RWPE1 (cell line): Measurements from ENCODE around the gene PYROXD2.

Experiments used
- CTCF ChIA-PET: fragments of 350-600 bp; sonication (Branson Sonifier 250); formaldehyde crosslinking; extraction: SDS; loops from one replicate; lab custom pipeline; 2021; lab: Yijun Ruan, JAX
- POLR2A ChIA-PET: fragments of 400-600 bp; formaldehyde crosslinking; extraction: SDS; loops from one replicate; lab custom pipeline; 2020; ENCODE audit warnings: antibody characterized with exemption; ENCODE audit not compliant: low non-redundant PET; lab: Yijun Ruan, JAX
- DNase-seq: peaks from one replicate; pipeline ENCODE4 v3.0.0; 2012; ENCODE audit warnings: low spot score
- H3K27ac ChIP-seq: fragments of 450-650 bp; 2 replicates; pipeline ENCODE4 v1.5.1; 2017
- TF ChIP-seq, protein P1 (sequence below): fragments of 450-650 bp; conservative IDR thresholded peaks from 2 replicates; pipeline ENCODE4 v1.5.1; 2017; ENCODE audit warnings: low read depth, mild to moderate bottlenecking

PYROXD2 gene

DNA sequence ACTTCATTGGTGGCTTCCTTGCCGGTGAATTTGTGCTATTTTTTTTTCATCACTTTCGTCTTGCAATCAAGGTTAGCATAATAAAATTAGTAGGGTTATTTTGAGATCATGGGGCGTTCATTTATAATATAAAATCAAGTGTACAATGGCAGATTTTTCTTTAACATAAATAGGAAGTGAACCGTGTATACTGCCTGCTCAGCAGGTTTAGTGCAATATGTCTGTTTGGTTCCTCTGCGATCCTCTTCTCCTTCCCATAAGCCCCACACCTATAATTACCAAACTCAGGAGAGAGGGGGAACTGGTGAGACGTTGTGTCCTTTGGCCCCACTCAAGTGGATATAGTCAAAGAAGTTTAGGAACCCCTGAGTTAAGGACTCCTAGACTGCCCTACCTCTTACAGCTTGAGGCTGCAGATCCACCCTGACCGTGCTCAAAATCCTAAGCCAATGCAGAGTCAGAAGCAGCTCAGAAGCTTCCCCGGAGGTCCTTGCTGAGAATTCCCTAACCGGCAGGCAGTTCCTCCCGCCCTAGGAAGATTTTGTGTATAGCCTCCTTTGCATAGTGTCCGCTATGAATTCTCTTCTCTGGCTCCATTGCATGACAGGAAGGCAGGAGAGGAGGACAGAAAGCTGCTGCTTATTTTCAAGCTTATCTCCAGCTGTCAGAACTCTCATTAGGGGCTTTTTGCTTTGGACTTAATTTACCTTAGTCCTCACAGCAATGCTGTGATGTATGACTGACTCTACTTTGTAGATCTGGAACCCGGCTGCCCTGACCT, 41.5 kb downstream of the PYROXD2 start:
- no peak overlapping the region for H3K27ac ChIP-seq
- TF ChIP-seq, protein P1, sequence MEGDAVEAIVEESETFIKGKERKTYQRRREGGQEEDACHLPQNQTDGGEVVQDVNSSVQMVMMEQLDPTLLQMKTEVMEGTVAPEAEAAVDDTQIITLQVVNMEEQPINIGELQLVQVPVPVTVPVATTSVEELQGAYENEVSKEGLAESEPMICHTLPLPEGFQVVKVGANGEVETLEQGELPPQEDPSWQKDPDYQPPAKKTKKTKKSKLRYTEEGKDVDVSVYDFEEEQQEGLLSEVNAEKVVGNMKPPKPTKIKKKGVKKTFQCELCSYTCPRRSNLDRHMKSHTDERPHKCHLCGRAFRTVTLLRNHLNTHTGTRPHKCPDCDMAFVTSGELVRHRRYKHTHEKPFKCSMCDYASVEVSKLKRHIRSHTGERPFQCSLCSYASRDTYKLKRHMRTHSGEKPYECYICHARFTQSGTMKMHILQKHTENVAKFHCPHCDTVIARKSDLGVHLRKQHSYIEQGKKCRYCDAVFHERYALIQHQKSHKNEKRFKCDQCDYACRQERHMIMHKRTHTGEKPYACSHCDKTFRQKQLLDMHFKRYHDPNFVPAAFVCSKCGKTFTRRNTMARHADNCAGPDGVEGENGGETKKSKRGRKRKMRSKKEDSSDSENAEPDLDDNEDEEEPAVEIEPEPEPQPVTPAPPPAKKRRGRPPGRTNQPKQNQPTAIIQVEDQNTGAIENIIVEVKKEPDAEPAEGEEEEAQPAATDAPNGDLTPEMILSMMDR = no peak
- ChIA-PET CTCF (interaction anchor here (1.3 kb wide), 1 partner anchor 94 kb away, joined by 3 read pairs; no protein-coding TSS in a partner anchor), POLR2A (no interaction called here)
- DNase-seq = no peak

DNA sequence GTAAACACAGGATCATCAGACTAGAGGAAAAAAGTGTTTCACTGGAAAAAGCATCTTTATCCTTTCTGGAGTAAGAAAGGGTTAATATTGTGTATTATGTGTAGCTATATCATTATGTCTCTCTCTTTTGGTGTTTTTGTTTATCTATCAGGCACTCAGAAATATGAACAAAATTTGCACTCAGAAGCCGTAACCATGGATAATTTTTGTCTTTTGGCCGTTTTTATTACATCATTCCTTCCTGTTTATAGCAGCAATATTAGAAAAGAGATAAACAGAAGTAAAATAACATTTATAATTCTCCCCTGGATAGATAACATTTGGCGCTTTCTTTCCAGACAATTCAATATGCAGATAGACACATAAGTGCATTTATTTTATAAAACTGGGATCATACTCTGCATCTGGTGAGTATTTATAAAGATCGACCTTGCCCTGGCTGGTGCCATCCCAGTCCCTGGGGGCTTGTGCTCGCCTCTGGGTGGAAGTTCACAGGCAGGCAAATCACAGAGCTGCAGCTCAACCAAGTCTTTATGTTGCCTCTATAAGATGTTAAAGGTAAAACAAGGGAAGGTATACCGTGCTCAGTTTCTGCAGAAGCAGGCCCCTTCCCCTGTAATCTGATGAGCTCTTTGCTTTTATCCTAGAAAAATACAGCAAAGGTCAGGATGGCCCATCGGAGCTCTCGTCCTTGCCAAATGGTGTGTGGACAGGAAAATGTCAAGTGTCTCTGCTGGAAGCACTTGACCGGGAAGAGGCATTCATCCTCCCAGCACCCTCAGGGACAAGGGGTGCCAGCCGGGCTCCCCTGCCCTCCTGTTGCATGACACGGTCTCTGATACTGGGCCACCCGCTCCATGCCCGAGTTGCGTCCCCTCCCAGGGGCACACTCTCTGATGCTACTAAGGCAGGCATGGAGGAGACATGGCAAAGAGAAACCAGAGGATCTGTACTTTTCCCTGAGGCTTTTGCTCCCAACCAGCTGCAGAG, 43.9 kb downstream of the PYROXD2 start:
- no peak overlapping the region for H3K27ac ChIP-seq
- TF ChIP-seq, protein P1 = no peak
- ChIA-PET CTCF (interaction anchor here (0.5 to 0.6 kb wide), 2 partner anchors 10 to 19 kb away, joined by 3 read pairs; no protein-coding TSS in a partner anchor), POLR2A (no interaction called here)
- DNase-seq = no peak

DNA sequence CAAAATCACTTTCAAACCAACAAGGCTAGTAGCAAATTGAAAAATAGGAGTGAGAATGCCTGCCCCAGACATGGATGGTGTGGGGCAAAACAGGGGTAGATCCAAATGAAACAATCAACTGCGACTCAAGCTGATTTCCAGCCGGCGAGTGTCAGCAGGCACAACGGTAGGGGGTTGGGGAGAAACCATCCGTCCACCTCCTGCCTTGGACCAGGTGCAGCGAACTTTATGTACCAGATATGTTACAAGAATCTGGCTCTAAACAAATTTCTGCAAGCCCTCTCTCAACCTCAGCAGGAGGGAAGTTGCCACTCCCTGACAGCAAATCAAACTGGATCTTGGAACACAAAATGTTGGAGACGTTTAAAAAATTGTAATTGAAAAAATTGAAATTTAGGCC, 45.2 kb downstream of the PYROXD2 start:
- POLR2A ChIA-PET = no interaction called here
- TF ChIP-seq, protein P1 = no peak
- CTCF ChIA-PET = no interaction called here

DNA sequence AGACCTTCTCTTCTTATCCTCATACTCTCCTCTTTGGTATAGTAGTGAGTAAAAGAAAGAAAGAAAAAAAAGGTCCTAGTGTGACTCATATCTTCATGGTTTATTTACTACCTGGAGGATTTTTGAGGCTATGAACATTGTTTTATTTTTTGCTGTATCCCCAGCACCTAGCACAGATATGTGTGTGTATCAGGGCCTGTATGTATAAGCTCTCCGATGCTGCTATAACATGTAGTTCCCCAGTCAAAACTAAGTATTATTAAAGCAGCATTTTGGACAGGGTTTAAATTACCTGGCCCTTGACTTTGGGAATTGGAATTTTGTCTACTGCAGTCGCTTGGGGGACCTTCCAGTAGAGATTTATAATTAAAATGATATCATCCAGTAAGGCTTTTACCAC, 46.3 kb downstream of the PYROXD2 start:
- CTCF ChIA-PET = interaction anchor here (0.8 kb wide), 1 partner anchor 10 kb away, joined by 4 read pairs; no protein-coding TSS in a partner anchor
- TF ChIP-seq, protein P1 = no peak
- DNase-seq = no peak
- no peak overlapping the region for H3K27ac ChIP-seq
- POLR2A ChIA-PET = no interaction called here

More for the DNA sequence above, 45.2 kb downstream of the PYROXD2 start:
- H3K27ac ChIP-seq = no peak overlapping the region
- no peak for DNase-seq

DNA sequence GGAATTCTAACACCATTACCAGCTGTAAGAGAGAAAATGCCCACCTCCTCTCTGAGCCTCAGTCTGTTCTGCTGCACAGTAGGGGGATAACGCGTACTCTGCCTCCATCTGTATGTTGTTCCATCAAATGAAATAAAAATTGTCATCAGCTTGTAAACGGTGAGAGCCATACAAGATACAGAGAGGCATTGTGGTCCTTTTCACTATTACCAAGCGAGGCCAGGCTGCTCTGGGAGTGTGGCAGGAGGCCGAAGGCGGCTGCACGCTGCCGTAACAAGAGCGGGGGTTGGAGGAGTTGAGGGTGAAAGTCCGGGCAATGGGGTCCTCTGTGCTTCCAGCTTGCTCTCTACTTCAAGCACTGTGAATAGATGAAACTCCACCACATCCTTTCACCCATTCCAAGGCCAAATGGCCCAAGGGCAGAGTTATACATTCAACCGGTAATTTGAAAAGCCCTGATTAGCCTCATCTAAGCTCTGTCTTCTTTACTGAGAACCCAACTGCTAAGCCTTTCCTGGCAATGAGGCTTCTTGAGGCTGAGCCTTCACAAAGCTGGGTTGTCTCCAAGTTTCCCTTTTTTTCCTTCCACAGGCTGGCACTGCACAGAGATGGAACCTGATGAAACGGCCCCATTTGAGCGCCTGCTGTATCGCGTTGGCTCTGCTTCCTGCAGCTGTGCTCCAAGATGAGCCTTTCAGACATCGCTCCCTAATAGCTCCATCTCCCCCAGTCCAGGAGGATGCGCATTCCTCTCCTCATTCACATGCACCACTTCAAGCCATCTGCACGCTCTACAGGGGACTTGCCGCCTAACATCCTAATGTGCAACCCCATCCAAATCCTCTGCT, 47.2 kb downstream of the PYROXD2 start:
- no peak overlapping the region for H3K27ac ChIP-seq
- POLR2A ChIA-PET = no interaction called here
- CTCF ChIA-PET = no interaction called here

More for the DNA sequence above, 47.2 kb downstream of the PYROXD2 start:
- TF ChIP-seq, protein P1 = no peak
- DNase-seq = no peak
